LoVo (cell line): ENCODE results near the gene B4GALT3.
A peak's percentile ranks its signal among the peaks of the same experiment; 100 is the strongest.

Experiments used
- DNase-seq: peaks from one replicate; pipeline ENCODE4 v3.0.0-alpha.2; 2016; ENCODE audit warnings: low spot score

Gene B4GALT3

GRCh38 chr1:161185732-161186311 is 8.5 kb upstream of the B4GALT3 start:
- DNase-seq, result no peak

- DNase-seq, result no peak
These were observed 8.0 kb upstream of the B4GALT3 start for GRCh38 chr1:161185282-161185682.

- DNase-seq, result no peak
These were observed 4.9 kb upstream of the B4GALT3 start for GRCh38 chr1:161182214-161182613.

GRCh38 chr1:161180639-161181038 is 3.3 kb upstream of the B4GALT3 start:
- DNase-seq, result no peak

GRCh38 chr1:161179698-161180097 is 2.4 kb upstream of the B4GALT3 start:
- DNase-seq, result no peak

- no peak for DNase-seq
These were observed 583 bp upstream of the B4GALT3 start for GRCh38 chr1:161177936-161178244.

GRCh38 chr1:161176468-161177111 is 717 bp downstream of the B4GALT3 start:
- no peak for DNase-seq

- DNase-seq, result no peak
These were observed 1.4 kb downstream of the B4GALT3 start for GRCh38 chr1:161175771-161176453.

- no peak for DNase-seq
These were observed 2.4 kb downstream of the B4GALT3 start for GRCh38 chr1:161174911-161175310.

- DNase-seq, result no peak
These were observed 3.6 kb downstream of the B4GALT3 start for GRCh38 chr1:161173711-161174110.

GRCh38 chr1:161172776-161173376 is 4.4 kb downstream of the B4GALT3 start:
- DNase-seq, result no peak

GRCh38 chr1:161172349-161172748 is 5.0 kb downstream of the B4GALT3 start:
- no peak for DNase-seq

GRCh38 chr1:161171696-161172095 is 5.6 kb downstream of the B4GALT3 start:
- DNase-seq, result no peak

GRCh38 chr1:161171191-161171590 is 6.1 kb downstream of the B4GALT3 start:
- no peak for DNase-seq

- DNase-seq, result no peak
These were observed 8.4 kb downstream of the B4GALT3 start for GRCh38 chr1:161168906-161169305.

GRCh38 chr1:161166669-161167548 is 10.4 kb downstream of the B4GALT3 start:
- DNase-seq, result peak; percentile 17

GRCh38 chr1:161165742-161166668 is 11.3 kb downstream of the B4GALT3 start, which contains the start of gene PPOX:
Gene PPOX (plus strand): TSS chr1:161166426. CDS start chr1:161166848, 422 bp downstream.
- peak; percentile 96 for DNase-seq

- no peak for DNase-seq
These were observed 12.3 kb downstream of the B4GALT3 start for GRCh38 chr1:161164901-161165610.

- DNase-seq, result no peak
These were observed 13.5 kb downstream of the B4GALT3 start for GRCh38 chr1:161163793-161164192.

- no peak for DNase-seq
These were observed 14.5 kb downstream of the B4GALT3 start for GRCh38 chr1:161162806-161163205.
